Right atrium auricular region (tissue), 2 donors: ENCODE measurements around the gene C12orf57. TPM values are rescaled to one million over a fixed set of nuclear protein-coding genes. Genes with fewer than 3 reads are reported as not detected.

Experiments used
- DNase-seq: peaks from one replicate; pipeline ENCODE4 v3.0.0-alpha.2; 2019; ENCODE audit warnings: low spot score
- H3K27ac ChIP-seq, 2 donors: fragments of 200-600 bp; sonication (generic); 1 replicate in 1 of 2; 2 replicates in 1 of 2; pipeline ENCODE4 v1.5.1; 2016 to 2019
- H3K27me3 ChIP-seq, 2 donors: fragments of 200-600 bp; sonication (generic); one replicate each; pipeline versions ENCODE4 v1.5.1 to v1.6.0; 2017 to 2019
- H3K36me3 ChIP-seq: fragments of 200-600 bp; sonication (generic); one replicate; pipeline ENCODE4 v1.5.1; 2016
- H3K4me1 ChIP-seq, 2 donors: fragments of 200-600 bp; sonication (generic); one replicate each; pipeline versions ENCODE4 v1.5.1 to v1.6.0; 2017 to 2019
- H3K4me3 ChIP-seq, 2 donors: fragments of 200-600 bp; sonication (generic); 1 replicate in 1 of 2; 2 replicates in 1 of 2; pipeline ENCODE4 v1.5.1; 2017 to 2019; ENCODE audit warnings: mild to moderate bottlenecking in 1 of 2, moderate library complexity in 1 of 2
- H3K9me3 ChIP-seq, 2 donors: fragments of 200-600 bp; sonication (generic); one replicate each; pipeline ENCODE4 v1.5.1; 2019
- CTCF ChIP-seq, 2 donors: fragments of 200-600 bp; sonication (generic); IDR thresholded peaks; one replicate each; pipeline ENCODE4 v1.5.1; 2019; ENCODE audit warnings: antibody characterized with exemption in 2 of 2
- total RNA-seq, 2 donors: library from RNA; depleted of rRNA; stranded (reverse); fragments of >200 nt; gene quantifications; one replicate each; pipeline ENCODE4 v1.1.0, GENCODE V29; 2016

Gene C12orf57
- total RNA-seq, 2 donors from 2014 or later = 398 to 533 TPM

GRCh38 chr12:6936636-6937480 is 7.0 kb upstream of the C12orf57 start:
- no peaks in the 10 kb centered on the region for H3K27me3 ChIP-seq
- H3K36me3 ChIP-seq = peaks cover 28% of the 10 kb centered on the region
- no peak for TF ChIP-seq CTCF (IDR thresholded peaks at IDR 0.05)
- peak overlapping the region; percentile 87 to 95 for H3K27ac ChIP-seq
- H3K4me1 ChIP-seq = peaks cover 0 to 71% of the 10 kb centered on the region in 2 donors
- H3K9me3 ChIP-seq = no peaks in the 10 kb centered on the region
- peak overlapping the region; percentile 42 to 72 for H3K4me3 ChIP-seq
- no peak for DNase-seq

GRCh38 chr12:6937481-6938352 is 6.1 kb upstream of the C12orf57 start:
- Histone ChIP-seq H3K9me3 (no peaks in the 10 kb centered on the region), H3K36me3 (peaks cover 28% of the 10 kb centered on the region), H3K4me1 (peaks cover 0 to 65% of the 10 kb centered on the region in 2 donors), H3K27ac (peak overlapping the region; percentile 87 to 95), H3K27me3 (no peaks in the 10 kb centered on the region), H3K4me3 (peak overlapping the region; percentile 42 to 72)
- peak; percentile 95 to 97 for TF ChIP-seq CTCF (IDR thresholded peaks at IDR 0.05)
- DNase-seq = peak; percentile 94

- H3K9me3 ChIP-seq = no peaks in the 10 kb centered on the region
- H3K36me3 ChIP-seq = peaks cover 28% of the 10 kb centered on the region
- no peak for DNase-seq
- peak overlapping the region; percentile 42 to 72 for H3K4me3 ChIP-seq
- peak overlapping the region; percentile 87 to 95 for H3K27ac ChIP-seq
- TF ChIP-seq CTCF (IDR thresholded peaks at IDR 0.05) = no peak
- peaks cover 0 to 66% of the 10 kb centered on the region in 2 donors for H3K4me1 ChIP-seq
- H3K27me3 ChIP-seq = no peaks in the 10 kb centered on the region
Observed at GRCh38 chr12:6938353-6939190, 5.2 kb upstream of the C12orf57 start.

GRCh38 chr12:6939191-6939540 is 4.7 kb upstream of the C12orf57 start:
- Histone ChIP-seq H3K36me3 (peaks cover 22% of the 10 kb centered on the region), H3K27ac (no peak overlapping the region), H3K27me3 (no peaks in the 10 kb centered on the region), H3K9me3 (no peaks in the 10 kb centered on the region), H3K4me1 (peaks cover 0 to 61% of the 10 kb centered on the region in 2 donors), H3K4me3 (no peak overlapping the region)
- TF ChIP-seq CTCF (IDR thresholded peaks at IDR 0.05) = no peak
- DNase-seq = no peak

GRCh38 chr12:6941267-6941666 is 2.6 kb upstream of the C12orf57 start:
- Histone ChIP-seq H3K27ac (no peak overlapping the region), H3K36me3 (peaks cover 9% of the 10 kb centered on the region), H3K27me3 (no peaks in the 10 kb centered on the region), H3K9me3 (no peaks in the 10 kb centered on the region), H3K4me1 (peaks cover 0 to 58% of the 10 kb centered on the region in 2 donors), H3K4me3 (no peak overlapping the region)
- DNase-seq = no peak
- TF ChIP-seq CTCF (IDR thresholded peaks at IDR 0.05) = no peak
